GM18907 (cell line): Measurements from ENCODE around the gene SRSF1.
"Not testable (repeated sequence)": the region's sequence is repeated elsewhere in the genome, so short reads cannot be mapped to it uniquely, and the experiment has no call there.

Experiments
- ATAC-seq: cut with Tn5 transposase; IDR thresholded peaks from one replicate; pipeline ENCODE4 v1.9.1; 2021; ENCODE audit warnings: mild to moderate bottlenecking, moderate library complexity; ENCODE audit not compliant: unreplicated experiment

Gene SRSF1

GRCh38 chr17:57991537-57991936, 15.5 kb downstream of the SRSF1 start:
- ATAC-seq = no peak

DNA sequence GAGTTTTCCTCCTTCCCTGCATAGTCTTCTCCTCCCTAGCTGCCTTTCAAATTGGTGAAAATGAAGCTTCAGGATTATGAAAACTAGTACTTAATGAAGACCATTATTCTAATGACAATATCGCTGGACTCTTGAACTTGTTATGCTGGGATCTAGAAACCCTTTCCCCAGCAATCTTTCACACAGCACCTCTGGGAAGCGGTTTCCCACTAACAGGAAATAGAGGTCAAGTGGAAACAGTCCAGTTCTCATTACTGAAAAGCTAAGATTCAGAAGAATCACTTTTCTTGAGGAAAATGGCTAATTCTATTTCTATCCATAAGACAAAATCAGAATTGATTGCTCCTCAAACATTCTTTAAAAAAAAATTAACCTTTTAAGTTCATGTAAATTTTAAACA, 17.0 kb downstream of the SRSF1 start:
- no peak for ATAC-seq

DNA sequence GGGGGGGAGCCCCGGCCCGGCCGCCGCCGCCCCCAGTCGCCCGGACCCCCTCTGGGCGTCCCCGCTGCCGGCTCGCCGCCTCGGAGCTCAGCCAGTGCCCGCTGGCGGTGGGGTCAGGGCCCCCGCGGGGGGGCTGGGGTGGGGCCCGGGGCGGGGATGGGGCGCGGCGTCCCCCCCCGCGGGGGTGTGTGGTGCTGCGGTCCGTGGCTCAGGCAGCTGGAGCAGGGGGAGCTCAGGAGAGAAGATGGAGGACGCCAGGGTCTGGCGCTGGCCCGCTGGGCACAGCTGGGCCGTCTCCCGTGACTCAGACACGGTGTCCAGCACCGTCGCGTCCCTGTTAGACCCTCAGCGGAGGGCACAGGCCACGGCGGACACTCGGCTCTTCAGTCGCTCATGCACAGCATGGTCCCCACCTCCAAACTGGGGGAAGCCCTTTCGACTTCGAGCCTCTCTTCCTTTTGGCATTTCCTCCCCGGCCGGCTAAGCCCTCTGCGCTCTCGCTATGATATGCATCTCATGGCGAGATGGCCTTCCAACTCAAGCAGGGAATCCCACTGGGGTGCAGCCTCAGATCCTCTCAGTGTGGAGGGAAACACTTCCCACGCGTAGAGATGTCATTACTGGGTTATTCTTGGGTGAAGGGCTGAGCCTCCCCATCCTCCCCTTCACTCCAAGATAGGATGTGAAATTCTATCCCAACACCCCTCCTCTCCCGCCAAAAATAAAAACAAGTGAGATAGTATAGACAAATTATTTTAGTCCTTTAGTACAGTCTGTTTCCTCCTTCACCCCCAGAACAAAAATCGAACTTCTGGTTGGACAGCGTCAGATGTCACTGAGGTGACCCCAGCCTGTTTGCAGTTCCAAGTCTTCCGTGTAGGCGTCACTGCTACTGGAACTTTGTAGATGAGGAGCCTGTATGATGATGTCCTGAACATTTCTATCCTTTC, 18.5 kb downstream of the SRSF1 start:
- ATAC-seq = peak; percentile 74

GRCh38 chr17:57987581-57988300, 19.3 kb downstream of the SRSF1 start, which contains the start of gene VEZF1:
TSS of gene VEZF1 (minus strand) at chr17:57988254. CDS start at chr17:57988111, 143 bp downstream.
- peak; percentile 59 for ATAC-seq

GRCh38 chr17:57986841-57987580, 20.0 kb downstream of the SRSF1 start:
- ATAC-seq = peak; percentile 14

GRCh38 chr17:57985675-57985974, 21.4 kb downstream of the SRSF1 start:
- no peak for ATAC-seq

DNA sequence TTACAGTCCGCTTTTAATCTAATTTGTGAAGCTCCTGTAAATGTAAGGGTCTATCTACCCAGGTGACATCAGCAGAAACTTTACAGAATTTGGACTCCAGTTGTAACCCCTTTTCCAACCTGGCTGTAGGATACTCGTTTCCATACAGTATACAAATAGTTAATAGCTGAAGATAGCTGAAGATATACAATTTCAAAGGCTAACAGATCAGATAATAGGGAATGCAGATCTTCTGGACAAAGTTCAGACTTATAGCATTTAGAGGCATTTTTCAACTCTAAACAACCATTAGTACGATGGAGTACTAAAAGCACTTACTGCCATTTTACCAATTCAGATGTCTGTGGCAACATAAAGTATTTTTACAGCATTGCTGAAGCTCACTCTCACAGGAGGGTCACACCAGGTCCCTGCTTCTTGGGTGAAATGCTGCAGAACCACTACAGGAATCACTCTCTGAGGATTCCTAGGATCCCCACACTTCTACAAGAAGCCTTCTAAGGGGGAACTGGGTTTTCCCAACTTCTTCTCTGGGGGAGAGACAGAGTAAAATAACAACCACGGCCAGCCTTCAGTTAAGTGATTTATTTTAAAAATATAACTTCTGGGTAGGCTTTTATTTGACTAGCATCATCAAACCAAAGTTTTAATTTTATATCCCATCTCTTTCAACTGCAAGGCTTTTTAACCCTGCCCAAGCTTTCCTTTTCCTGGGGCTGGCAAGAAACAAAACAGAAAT, 21.9 kb downstream of the SRSF1 start:
- no peak for ATAC-seq

DNA sequence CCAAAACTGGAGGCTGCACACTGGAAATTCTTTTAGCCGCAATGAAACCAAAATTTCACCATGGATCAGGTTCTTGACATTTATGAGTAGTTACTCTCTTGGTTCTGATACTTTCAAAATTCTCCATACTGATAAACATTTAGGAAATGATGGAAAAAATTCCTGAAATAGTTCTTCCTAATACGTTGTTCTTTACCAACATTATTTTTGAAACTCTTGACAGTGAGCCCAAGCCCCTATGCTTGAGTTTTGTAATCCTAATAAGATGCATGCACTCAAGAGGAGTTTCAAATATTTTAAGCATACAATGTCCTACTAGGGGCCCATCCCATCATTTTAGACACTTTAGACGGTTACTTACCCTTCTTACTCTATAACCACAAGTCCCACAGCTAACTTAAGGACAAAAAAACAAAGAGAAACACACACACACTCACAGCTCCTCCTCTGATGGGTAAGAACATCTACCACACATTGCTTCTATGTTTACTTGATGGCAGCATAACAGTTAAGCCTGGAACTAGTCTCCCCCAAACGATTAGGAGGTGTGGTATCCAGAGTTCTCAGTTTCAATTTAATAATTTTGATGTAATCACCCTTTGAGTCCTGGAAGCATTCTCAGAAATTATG, 22.7 kb downstream of the SRSF1 start:
- no peak for ATAC-seq

GRCh38 chr17:57983446-57983845, 23.6 kb downstream of the SRSF1 start:
- no peak for ATAC-seq

GRCh38 chr17:57982452-57983170, 24.4 kb downstream of the SRSF1 start:
- no peak for ATAC-seq

DNA sequence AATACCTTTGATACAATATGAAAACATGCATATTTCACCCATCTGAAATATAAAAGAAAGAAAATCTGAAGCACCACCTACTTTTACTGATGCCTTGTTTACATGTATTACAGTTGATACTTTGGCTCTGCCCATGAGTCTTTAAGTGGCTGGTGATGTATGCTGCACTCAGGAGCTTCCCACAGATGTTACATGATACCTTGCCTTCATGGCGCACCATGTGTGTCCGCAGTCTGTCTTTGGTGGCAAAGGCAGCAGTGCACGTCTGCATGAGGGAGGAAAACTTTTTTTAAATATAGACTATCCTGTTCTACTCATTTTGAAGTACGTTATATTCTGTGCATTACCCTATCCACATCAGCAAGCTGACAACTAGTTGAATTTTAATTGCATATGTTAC, 26.5 kb downstream of the SRSF1 start:
- no peak for ATAC-seq

- ATAC-seq = no peak
Measured at GRCh38 chr17:57979076-57979475, 28.0 kb downstream of the SRSF1 start.

- ATAC-seq = no peak
Measured at GRCh38 chr17:57976594-57976993, 30.5 kb downstream of the SRSF1 start.

GRCh38 chr17:57975044-57975443, 32.0 kb downstream of the SRSF1 start:
- ATAC-seq = no peak

DNA sequence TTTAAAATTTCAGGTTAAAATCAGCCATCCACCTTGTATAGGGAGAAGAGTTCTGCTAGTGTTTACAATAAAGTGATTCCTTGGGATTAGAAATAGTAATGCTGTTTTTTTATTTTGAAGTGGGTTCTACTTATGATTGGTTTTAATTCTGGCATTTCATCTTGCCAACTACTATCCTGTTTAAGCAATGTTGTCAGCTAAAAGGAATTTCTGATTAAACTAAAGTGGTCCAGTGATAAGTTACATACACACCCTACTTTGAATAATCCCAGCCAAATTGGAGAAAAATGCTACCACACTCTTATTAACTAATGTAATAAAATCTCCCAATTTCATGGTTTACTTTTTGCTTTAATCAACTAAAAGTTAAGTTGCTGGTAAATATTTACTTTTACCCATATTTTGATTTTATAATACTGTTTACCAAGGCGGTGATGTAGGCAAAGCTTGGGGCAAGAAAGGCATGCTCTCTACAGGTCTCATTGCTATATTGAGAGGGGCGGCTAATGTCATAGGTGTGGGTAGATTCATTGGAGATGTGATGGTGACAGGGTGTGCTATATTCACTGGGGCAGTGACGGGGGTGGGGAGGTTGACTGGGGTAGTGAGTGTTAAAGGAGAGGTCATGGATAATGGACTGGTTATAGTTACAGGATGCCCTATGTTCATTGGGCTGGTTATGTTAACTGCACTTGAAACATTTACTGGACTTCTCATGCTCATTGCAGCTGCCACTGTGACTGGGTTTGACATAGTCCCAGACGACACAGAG, 32.8 kb downstream of the SRSF1 start:
- ATAC-seq = not testable (repeated sequence)

DNA sequence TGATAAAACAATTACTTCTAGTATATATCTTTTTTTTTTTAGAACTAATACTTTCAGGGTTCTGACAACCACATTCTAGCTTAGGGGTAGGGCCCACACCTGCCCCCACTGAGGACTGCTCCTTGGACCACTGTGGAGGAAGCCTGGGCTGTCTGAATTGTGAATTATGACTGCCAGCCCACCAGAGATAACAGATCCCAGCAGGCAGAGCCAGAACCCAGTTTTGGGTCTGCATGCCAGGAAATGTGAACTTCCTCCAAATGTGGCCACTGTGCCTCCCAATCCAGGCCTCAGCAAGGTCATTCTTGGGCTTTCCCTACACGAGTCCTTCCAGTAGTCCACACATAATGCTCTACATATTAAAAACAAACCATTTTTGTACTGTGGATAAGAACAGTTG, 34.9 kb downstream of the SRSF1 start:
- no peak for ATAC-seq

- no peak for ATAC-seq
Measured at GRCh38 chr17:57971572-57971971, 35.5 kb downstream of the SRSF1 start.

- no peak for ATAC-seq
Measured at GRCh38 chr17:57970710-57971109, 36.3 kb downstream of the SRSF1 start.

DNA sequence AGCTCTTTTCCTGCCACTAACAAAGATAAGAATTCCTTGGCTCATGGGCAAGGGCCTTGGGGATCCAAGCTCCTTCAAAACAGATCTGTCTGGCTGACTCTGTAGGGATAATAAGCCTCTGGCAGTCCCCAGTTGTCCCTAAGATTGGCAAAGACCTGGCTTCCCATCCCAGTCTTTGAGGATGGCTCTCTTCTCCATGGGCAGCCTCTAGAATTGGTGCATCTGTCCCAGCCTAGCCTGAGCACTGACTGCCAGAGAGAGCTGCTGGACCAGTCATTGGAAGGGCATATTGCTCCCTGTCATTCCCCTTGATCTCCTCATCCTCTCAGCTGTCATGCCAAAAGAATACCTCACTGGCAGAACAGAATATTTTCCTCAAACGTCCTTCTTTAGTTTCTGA, 38.6 kb downstream of the SRSF1 start:
- ATAC-seq = no peak
